ENCODE results near the gene PPIA. TPM values are rescaled to one million over a fixed set of nuclear protein-coding genes. Genes with fewer than 3 reads are reported as not detected.

PPIA gene
- total and polyA plus RNA-seq, 4 donors: 729 to 2,385 (median 1,269) TPM

Other genes with a start within 250 kb of the PPIA start
- 10 to 100 TPM; 44.7 to 56.8 TPM for gene DDX56, start 222.8 kb upstream of the PPIA start, total RNA-seq
- 100 to 1,000 TPM in 1 of 2 donors, 10 to 100 TPM in 1; 23.3 to 153 TPM for gene DDX56, start 222.8 kb upstream of the PPIA start, polyA plus RNA-seq
- 10 to 100 TPM; 62.2 to 66.8 TPM for gene TMED4, start 214.4 kb upstream of the PPIA start, total RNA-seq
- 10 to 100 TPM; 47.2 to 77.0 TPM for gene TMED4, start 214.4 kb upstream of the PPIA start, polyA plus RNA-seq
- 10 to 100 TPM; 84.7 to 95.3 TPM for gene OGDH, start 190.1 kb upstream of the PPIA start, total RNA-seq
- 10 to 100 TPM; 27.0 to 28.4 TPM for gene OGDH, start 190.1 kb upstream of the PPIA start, polyA plus RNA-seq
- gene ZMIZ2, start 47.8 kb upstream of the PPIA start, total RNA-seq: 10 to 100 TPM; 64.5 to 96.6 TPM
- 10 to 100 TPM; 11.6 to 69.9 TPM for gene ZMIZ2, start 47.8 kb upstream of the PPIA start, polyA plus RNA-seq
- gene H2AZ2, start 51.4 kb downstream of the PPIA start, total RNA-seq: 100 to 1,000 TPM; 129 to 139 TPM
- 100 to 1,000 TPM in 1 of 2 donors, 10 to 100 TPM in 1; 95.1 to 102 TPM for gene H2AZ2, start 51.4 kb downstream of the PPIA start, polyA plus RNA-seq
- gene PURB, start 88.8 kb downstream of the PPIA start, total RNA-seq: 10 to 100 TPM; 26.4 to 33.9 TPM
- gene PURB, start 88.8 kb downstream of the PPIA start, polyA plus RNA-seq: 1 to 10 TPM; 7.9 to 8.8 TPM
- 10 to 100 TPM in 1 of 2 donors, 1 to 10 TPM in 1; 7.2 to 21.3 TPM for gene MYO1G, start 182.3 kb downstream of the PPIA start, total RNA-seq
- gene MYO1G, start 182.3 kb downstream of the PPIA start, polyA plus RNA-seq: 1 to 10 TPM; 1.4 to 3.5 TPM
- gene CCM2, start 203.5 kb downstream of the PPIA start, total RNA-seq: 10 to 100 TPM; 38.6 to 49.1 TPM
- 10 to 100 TPM; 32.7 to 41.5 TPM for gene CCM2, start 203.5 kb downstream of the PPIA start, polyA plus RNA-seq